CD8-positive, alpha-beta memory T cell (primary cell): ENCODE results near the gene HOMER3. TPM values are rescaled to one million over a fixed set of nuclear protein-coding genes. Genes with fewer than 3 reads are reported as not detected.

Source experiments
- CTCF ChIA-PET: fragments of 350-600 bp; sonication (Branson Sonifier 250); formaldehyde crosslinking; loops from one replicate; lab custom pipeline; 2021; ENCODE audit warnings: antibody characterized with exemption; lab: Charles Lee
- POLR2A ChIA-PET: fragments of 350-600 bp; sonication (Branson Sonifier 250); formaldehyde crosslinking; loops from one replicate; lab custom pipeline; 2021; ENCODE audit warnings: antibody characterized with exemption; lab: Charles Lee
- DNase-seq, 5 donors: peaks; one replicate each; pipeline versions ENCODE4 v3.0.0 to v3.0.0-alpha.2; 2020 to 2022; ENCODE audit warnings: mixed read lengths in 1 of 5
- H3K27ac ChIP-seq: one replicate; pipeline ENCODE4 v1.7.0; 2013; ENCODE audit warnings: low read depth, mild to moderate bottlenecking, low read length, moderate library complexity
- H3K27me3 ChIP-seq: 2 replicates; pipeline ENCODE4 v1.7.0; 2013; ENCODE audit warnings: low read length, mild to moderate bottlenecking; ENCODE audit not compliant: insufficient read depth, poor library complexity, severe bottlenecking
- H3K36me3 ChIP-seq: 2 replicates; pipeline ENCODE4 v1.7.0; 2013; ENCODE audit warnings: mild to moderate bottlenecking, low read length, moderate library complexity; ENCODE audit not compliant: insufficient read depth
- H3K4me1 ChIP-seq: 2 replicates; pipeline ENCODE4 v1.7.0; 2013; ENCODE audit warnings: mild to moderate bottlenecking, low read length, moderate library complexity; ENCODE audit not compliant: insufficient read depth
- H3K4me3 ChIP-seq: 2 replicates; pipeline ENCODE4 v1.7.0; 2013; ENCODE audit warnings: mild to moderate bottlenecking, low read length
- H3K9me3 ChIP-seq: 2 replicates; pipeline ENCODE4 v1.7.0; 2013; ENCODE audit warnings: mild to moderate bottlenecking, low read length
- H3K27ac Mint-ChIP-seq, 8 donors: one replicate each; pipeline ENCODE4 v1.8.0; 2020 to 2021; ENCODE audit warnings: mixed read lengths in 8 of 8, mild to moderate bottlenecking in 6 of 8, inconsistent platforms in 3 of 8, moderate library complexity in 3 of 8
- H3K27me3 Mint-ChIP-seq, 2 donors: one replicate each; pipeline ENCODE4 v1.8.0; 2020 to 2021; ENCODE audit warnings: mixed read lengths in 2 of 2, mild to moderate bottlenecking in 1 of 2, moderate library complexity in 1 of 2
- H3K36me3 Mint-ChIP-seq, 3 donors: one replicate each; pipeline ENCODE4 v1.8.0; 2020 to 2021; ENCODE audit warnings: mixed read lengths in 3 of 3, inconsistent platforms in 1 of 3, mild to moderate bottlenecking in 1 of 3
- H3K4me1 Mint-ChIP-seq, 3 donors: one replicate each; pipeline ENCODE4 v1.8.0; 2020 to 2021; ENCODE audit warnings: mixed read lengths in 3 of 3, inconsistent platforms in 1 of 3, mild to moderate bottlenecking in 1 of 3
- H3K4me3 Mint-ChIP-seq, 7 donors: one replicate each; pipeline ENCODE4 v1.8.0; 2020 to 2021; ENCODE audit warnings: mixed read lengths in 7 of 7, mild to moderate bottlenecking in 6 of 7, moderate library complexity in 4 of 7, inconsistent platforms in 2 of 7
- H3K9me3 Mint-ChIP-seq, 5 donors: one replicate each; pipeline ENCODE4 v1.8.0; 2020 to 2022; ENCODE audit warnings: mixed read lengths in 5 of 5, mild to moderate bottlenecking in 3 of 5, moderate library complexity in 2 of 5, inconsistent platforms in 1 of 5
- polyA plus RNA-seq: library from polyadenylated mRNA; unstranded; fragments of 300-500 nt; fragmentation: Illumina TruSeq; gene quantifications from one replicate; pipeline ENCODE4 v1.2.3, GENCODE V29; 2021
- total RNA-seq, 2 experiments: library from RNA; stranded (reverse); gene quantifications; one replicate each; pipeline ENCODE4 v1.2.3, GENCODE V29; 2021

The HOMER3 gene
- total and polyA plus RNA-seq, 3 experiments from 2014 or later: 0.58 to 1.3 (median 1.2) TPM

DNA sequence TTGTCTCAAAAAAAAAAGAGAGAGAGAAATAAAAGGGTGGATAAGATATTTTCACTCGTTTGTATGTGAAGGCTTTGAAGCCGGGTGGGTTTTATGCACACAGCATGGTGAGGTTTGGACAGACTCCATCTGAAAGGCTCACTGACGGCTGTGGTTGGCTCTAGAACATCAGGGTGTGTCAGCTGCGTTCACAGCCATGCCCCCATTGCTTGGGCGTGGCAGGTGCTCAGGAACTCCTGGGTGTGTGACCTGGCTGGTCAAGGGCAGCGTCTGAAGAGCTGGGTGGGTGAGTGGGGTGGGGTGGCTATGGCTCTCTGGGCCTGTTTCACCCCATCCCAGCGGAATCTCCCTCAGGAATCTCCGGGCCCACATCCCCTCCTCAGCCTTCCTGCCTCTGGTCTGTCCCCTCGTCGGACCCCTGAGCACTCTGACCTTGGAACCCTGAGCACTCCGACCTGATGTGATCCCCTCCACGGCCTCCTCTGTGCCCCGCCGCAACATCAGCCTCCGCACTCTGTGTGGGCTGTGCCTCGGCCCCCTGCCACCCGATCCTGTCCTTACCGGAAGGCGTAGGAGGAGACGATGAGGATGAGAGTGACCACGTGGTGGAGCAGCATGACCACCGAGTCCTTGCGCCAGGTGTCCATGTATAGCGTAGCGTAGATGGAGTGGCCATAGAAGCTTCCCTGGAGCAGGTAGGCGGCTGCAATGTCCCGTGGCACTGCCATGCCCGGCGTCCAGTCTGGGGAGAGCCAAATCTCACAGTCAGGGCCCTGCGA lies 57.3 kb downstream of the HOMER3 start:
- Mint-ChIP-seq H3K4me1 (no peaks in the 10 kb centered on the region), H3K27me3 (peaks cover 1 to 7% of the 10 kb centered on the region in 2 donors), H3K36me3 (no peaks in the 10 kb centered on the region), H3K9me3 (no peaks in the 10 kb centered on the region), H3K27ac (no peak overlapping the region), H3K4me3 (no peak overlapping the region)
- DNase-seq: no peak
- H3K4me1 ChIP-seq: no peaks in the 10 kb centered on the region
- POLR2A ChIA-PET: no interaction called here
- no peaks in the 10 kb centered on the region for H3K27me3 ChIP-seq
- H3K9me3 ChIP-seq: no peaks in the 10 kb centered on the region
- no peaks in the 10 kb centered on the region for H3K36me3 ChIP-seq
- no peak overlapping the region for H3K4me3 ChIP-seq
- no peak overlapping the region for H3K27ac ChIP-seq
- CTCF ChIA-PET: no interaction called here

GRCh38 chr19:18881491-18881890 lies 59.5 kb downstream of the HOMER3 start:
- POLR2A ChIA-PET: no interaction called here
- DNase-seq: no peak
- Histone ChIP-seq H3K27ac (no peak overlapping the region), H3K9me3 (no peaks in the 10 kb centered on the region), H3K4me1 (no peaks in the 10 kb centered on the region), H3K36me3 (no peaks in the 10 kb centered on the region), H3K4me3 (no peak overlapping the region), H3K27me3 (no peaks in the 10 kb centered on the region)
- H3K4me1 Mint-ChIP-seq: no peaks in the 10 kb centered on the region
- H3K9me3 Mint-ChIP-seq: no peaks in the 10 kb centered on the region
- H3K27me3 Mint-ChIP-seq: peaks cover 0 to 1% of the 10 kb centered on the region in 2 donors
- CTCF ChIA-PET: no interaction called here
- H3K36me3 Mint-ChIP-seq: no peaks in the 10 kb centered on the region
- peak overlapping the region in 1 of 7 donors; percentile 6 for H3K4me3 Mint-ChIP-seq
- peak overlapping the region in 1 of 8 donors; percentile 38 for H3K27ac Mint-ChIP-seq

DNA sequence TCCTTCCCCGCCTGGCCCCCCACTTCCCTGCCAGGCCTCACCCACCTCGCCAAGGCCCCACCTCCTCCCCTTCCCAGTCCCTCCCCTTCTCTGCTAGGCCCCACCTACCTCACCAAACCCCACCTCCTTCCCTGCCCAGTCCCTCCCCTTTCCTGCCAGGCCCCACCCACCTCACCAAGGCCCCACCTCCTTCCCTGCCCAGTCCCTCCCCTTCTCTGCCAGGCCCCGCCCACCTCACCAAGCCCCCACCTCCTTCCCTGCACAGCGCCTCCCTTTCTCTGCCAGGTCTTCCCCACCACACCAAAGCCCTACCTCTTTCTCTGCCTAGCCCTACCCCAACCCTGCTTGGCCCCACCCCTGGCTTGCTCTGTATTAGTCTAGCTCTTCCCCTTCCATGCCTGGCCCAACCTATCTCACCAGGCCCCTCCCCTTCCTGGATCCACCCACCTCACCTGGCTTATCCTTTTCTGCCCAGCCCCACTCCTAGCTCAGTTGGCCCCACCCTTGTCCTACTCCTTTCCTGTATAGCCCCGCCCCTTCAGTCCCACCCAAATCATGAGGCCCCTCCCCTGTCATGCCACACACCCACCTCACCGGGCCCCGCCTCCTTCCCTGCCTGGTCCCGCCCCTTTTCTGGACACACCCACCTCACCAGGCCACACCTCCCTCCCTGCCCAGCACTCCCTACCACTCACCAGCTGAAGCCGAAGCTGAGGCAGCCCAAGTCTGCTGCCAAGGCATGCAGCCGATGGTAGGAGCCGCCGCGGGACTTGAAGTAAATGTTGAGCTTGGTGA lies 61.2 kb downstream of the HOMER3 start:
- no peak overlapping the region for H3K4me3 ChIP-seq
- peak in 1 of 5 donors; percentile 10 for DNase-seq
- H3K36me3 ChIP-seq: no peaks in the 10 kb centered on the region
- H3K9me3 Mint-ChIP-seq: no peaks in the 10 kb centered on the region
- no peaks in the 10 kb centered on the region for H3K27me3 ChIP-seq
- no peaks in the 10 kb centered on the region for H3K4me1 Mint-ChIP-seq
- CTCF ChIA-PET: no interaction called here
- H3K27ac ChIP-seq: no peak overlapping the region
- H3K36me3 Mint-ChIP-seq: no peaks in the 10 kb centered on the region
- H3K27me3 Mint-ChIP-seq: peaks cover 0 to 1% of the 10 kb centered on the region in 2 donors
- H3K4me3 Mint-ChIP-seq: no peak overlapping the region
- no peak overlapping the region for H3K27ac Mint-ChIP-seq
- POLR2A ChIA-PET: no interaction called here
- H3K4me1 ChIP-seq: no peaks in the 10 kb centered on the region
- no peaks in the 10 kb centered on the region for H3K9me3 ChIP-seq

Other genes with a start within 250 kb of the HOMER3 start
- gene COMP, start 149.9 kb downstream of the HOMER3 start, total RNA-seq: not detected
- not detected for gene COMP, start 149.9 kb downstream of the HOMER3 start, polyA plus RNA-seq
- 10 to 100 TPM; 96.8 to 97.2 TPM for gene UPF1, start 109.3 kb downstream of the HOMER3 start, total RNA-seq
- gene UPF1, start 109.3 kb downstream of the HOMER3 start, polyA plus RNA-seq: 24.6 TPM
- gene CERS1, start 45.1 kb downstream of the HOMER3 start, total RNA-seq: not detected
- gene CERS1, start 45.1 kb downstream of the HOMER3 start, polyA plus RNA-seq: not detected
- 100 to 1,000 TPM; 177 to 184 TPM for gene COPE, start 21.8 kb downstream of the HOMER3 start, total RNA-seq
- 300 TPM for gene COPE, start 21.8 kb downstream of the HOMER3 start, polyA plus RNA-seq
- 10 to 100 TPM; 92.5 to 95.1 TPM for gene DDX49, start 21.5 kb downstream of the HOMER3 start, total RNA-seq
- 28.5 TPM for gene DDX49, start 21.5 kb downstream of the HOMER3 start, polyA plus RNA-seq
- 10 to 100 TPM; 77.6 to 81.2 TPM for gene SUGP2, start 92.3 kb upstream of the HOMER3 start, total RNA-seq
- 10.0 TPM for gene SUGP2, start 92.3 kb upstream of the HOMER3 start, polyA plus RNA-seq
- gene ARMC6, start 92.4 kb upstream of the HOMER3 start, total RNA-seq: 10 to 100 TPM; 57.6 to 61.9 TPM
- gene ARMC6, start 92.4 kb upstream of the HOMER3 start, polyA plus RNA-seq: 34.1 TPM
- gene SLC25A42, start 122.8 kb upstream of the HOMER3 start, total RNA-seq: 10 to 100 TPM; 10.4 to 11.3 TPM
- gene SLC25A42, start 122.8 kb upstream of the HOMER3 start, polyA plus RNA-seq: 19.3 TPM
- 10 to 100 TPM; 27.7 to 30.6 TPM for gene TMEM161A, start 197.3 kb upstream of the HOMER3 start, total RNA-seq
- gene TMEM161A, start 197.3 kb upstream of the HOMER3 start, polyA plus RNA-seq: 30.1 TPM
- 1 to 10 TPM; 1.5 to 2.0 TPM for gene MEF2B, start 229.0 kb upstream of the HOMER3 start, total RNA-seq
- not detected for gene MEF2B, start 229.0 kb upstream of the HOMER3 start, polyA plus RNA-seq